Smooth muscle cell (in vitro differentiated cells): ENCODE results near the gene PPP6R1. TPM values are rescaled to one million over a fixed set of nuclear protein-coding genes. Genes with fewer than 3 reads are reported as not detected.

Experiments
- DNase-seq: peaks from one replicate; lab custom pipeline; 2025; ENCODE audit not compliant: unreplicated experiment; lab: John Stamatoyannopoulos, UW
- H2AFZ ChIP-seq: fragments of 200-600 bp; sonication (generic); 2 replicates; pipeline ENCODE4 v1.6.0; 2016; ENCODE audit warnings: antibody characterized with exemption, low read depth, mild to moderate bottlenecking
- H3F3A ChIP-seq: fragments of 200-600 bp; sonication (generic); 2 replicates; pipeline ENCODE4 v1.6.0; 2017; ENCODE audit warnings: antibody characterized with exemption, low read depth
- H3K27ac ChIP-seq: fragments of 200-600 bp; sonication (generic); 2 replicates; pipeline ENCODE4 v1.5.1; 2016; ENCODE audit warnings: low read depth, mild to moderate bottlenecking
- H3K27me3 ChIP-seq: fragments of 200-600 bp; sonication (generic); 2 replicates; pipeline ENCODE4 v1.6.1; 2016; ENCODE audit warnings: low read depth, mild to moderate bottlenecking
- H3K36me3 ChIP-seq: fragments of 200-600 bp; sonication (generic); 2 replicates; pipeline ENCODE4 v1.5.1; 2016; ENCODE audit warnings: low read depth
- H3K4me1 ChIP-seq: fragments of 200-600 bp; sonication (generic); 2 replicates; pipeline ENCODE4 v1.5.1; 2016; ENCODE audit warnings: low read depth
- H3K4me2 ChIP-seq: fragments of 200-600 bp; sonication (generic); 2 replicates; pipeline ENCODE4 v1.6.0; 2016; ENCODE audit warnings: mild to moderate bottlenecking
- H3K4me3 ChIP-seq: fragments of 200-600 bp; sonication (generic); 2 replicates; pipeline ENCODE4 v1.5.1; 2016; ENCODE audit warnings: mild to moderate bottlenecking
- H3K79me2 ChIP-seq: fragments of 200-600 bp; sonication (generic); 2 replicates; pipeline ENCODE4 v1.6.0; 2016; ENCODE audit warnings: low read depth, mild to moderate bottlenecking
- H3K9ac ChIP-seq: fragments of 200-600 bp; sonication (generic); 2 replicates; pipeline ENCODE4 v1.6.0; 2016; ENCODE audit warnings: low read depth
- H3K9me3 ChIP-seq: fragments of 200-600 bp; sonication (generic); replicated peaks from 2 replicates; pipeline ENCODE4 v1.5.1; 2016; ENCODE audit warnings: low read depth
- H4K20me1 ChIP-seq: fragments of 200-600 bp; sonication (generic); 2 replicates; pipeline ENCODE4 v1.6.0; 2016; ENCODE audit warnings: low read depth
- CTCF ChIP-seq: fragments of 200-600 bp; sonication (generic); IDR thresholded peaks from 2 replicates; pipeline ENCODE4 v1.5.1; 2017; ENCODE audit warnings: borderline replicate concordance, mild to moderate bottlenecking, antibody characterized with exemption; ENCODE audit not compliant: insufficient read depth, poor library complexity, severe bottlenecking
- WGBS: methylation state at CpG from one replicate; pipeline ENCODE4 v1.1.7; 2016; ENCODE audit warnings: low lambda C conversion rate; 5-methylcytosine and 5-hydroxymethylcytosine counted together
- polyA plus RNA-seq: library from polyadenylated mRNA; unstranded; fragments of >200 nt; fragmentation: Nextera tagmentation; extraction: Ambion mirVana; gene quantifications from 2 replicates; pipeline ENCODE4 v1.2.1, GENCODE V29; 2016
- total RNA-seq: library from RNA; depleted of rRNA; stranded (reverse); fragments of >200 nt; gene quantifications from 2 replicates; pipeline ENCODE4 v1.2.3, GENCODE V29; 2014

PPP6R1 gene
- total and polyA plus RNA-seq, 2 experiments from 2014 or later = 31.1 to 58.0 TPM

DNA sequence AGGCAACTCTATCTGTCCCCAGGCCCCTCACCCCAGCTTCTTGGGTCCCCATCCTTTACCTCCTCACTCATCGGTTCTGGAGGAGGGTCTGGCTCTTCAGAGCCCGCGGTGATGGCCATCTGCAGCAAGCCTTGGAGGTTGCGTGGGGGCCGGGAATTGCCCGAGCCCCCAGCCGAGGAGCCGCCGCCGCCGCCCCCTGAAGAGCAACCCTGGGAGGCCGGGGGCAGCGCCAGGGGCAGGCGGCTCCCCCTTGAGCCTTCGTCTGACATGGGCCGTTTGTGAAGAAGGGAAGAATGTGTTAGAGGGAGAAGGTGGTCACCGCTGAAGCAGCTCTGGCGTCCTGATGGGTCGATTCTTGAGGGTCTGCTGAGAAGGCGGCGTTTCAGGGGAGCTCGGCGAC is 20.5 kb upstream of the PPP6R1 start:
- Histone ChIP-seq H3K9ac (peak overlapping the region; percentile 75), H3K79me2 (peaks cover 6% of the 10 kb centered on the region), H3K27ac (peak overlapping the region; percentile 76), H3K4me1 (peaks cover 10% of the 10 kb centered on the region), H3F3A (peaks cover 4% of the 10 kb centered on the region), H2AFZ (no peak overlapping the region), H3K4me3 (peak overlapping the region; percentile 69), H3K9me3 (no peaks in the 10 kb centered on the region), H3K27me3 (no peaks in the 10 kb centered on the region), H4K20me1 (no peaks in the 10 kb centered on the region), H3K4me2 (peak overlapping the region; percentile 91), H3K36me3 (no peaks in the 10 kb centered on the region)
- no peak for TF ChIP-seq CTCF
- no peak for DNase-seq
- WGBS = 10% methylated on average over 15 of the region's 23 CpGs

- peak overlapping the region; percentile 91 for H3K4me2 ChIP-seq
- H3F3A ChIP-seq = peaks cover 4% of the 10 kb centered on the region
- H3K4me1 ChIP-seq = peaks cover 10% of the 10 kb centered on the region
- no peak for TF ChIP-seq CTCF
- no peak overlapping the region for H3K9ac ChIP-seq
- whole genome bisulfite sequencing = 96% methylated on average over 9 of the region's 13 CpGs
- H4K20me1 ChIP-seq = no peaks in the 10 kb centered on the region
- no peaks in the 10 kb centered on the region for H3K27me3 ChIP-seq
- H3K79me2 ChIP-seq = peaks cover 2% of the 10 kb centered on the region
- no peaks in the 10 kb centered on the region for H3K9me3 ChIP-seq
- H3K36me3 ChIP-seq = no peaks in the 10 kb centered on the region
- peak overlapping the region; percentile 69 for H3K4me3 ChIP-seq
- H2AFZ ChIP-seq = no peak overlapping the region
- no peak for DNase-seq
- no peak overlapping the region for H3K27ac ChIP-seq
Measured at GRCh38 chr19:55278391-55279135, 19.7 kb upstream of the PPP6R1 start.

- no peak overlapping the region for H3K4me3 ChIP-seq
- TF ChIP-seq CTCF = no peak
- 96% methylated on average over 17 of the region's 17 CpGs for WGBS
- peaks cover 4% of the 10 kb centered on the region for H3F3A ChIP-seq
- no peaks in the 10 kb centered on the region for H3K9me3 ChIP-seq
- H3K4me2 ChIP-seq = no peak overlapping the region
- no peak overlapping the region for H3K27ac ChIP-seq
- no peaks in the 10 kb centered on the region for H4K20me1 ChIP-seq
- H3K79me2 ChIP-seq = no peaks in the 10 kb centered on the region
- no peak for DNase-seq
- no peaks in the 10 kb centered on the region for H3K36me3 ChIP-seq
- H3K4me1 ChIP-seq = peaks cover 10% of the 10 kb centered on the region
- no peaks in the 10 kb centered on the region for H3K27me3 ChIP-seq
- no peak overlapping the region for H3K9ac ChIP-seq
- no peak overlapping the region for H2AFZ ChIP-seq
Measured at GRCh38 chr19:55277494-55277893, 18.7 kb upstream of the PPP6R1 start.
